Mammary epithelial cell (primary cell): Measurements from ENCODE around the gene ASIC3.

Experiments
- EZH2 ChIP-seq: IDR thresholded peaks from 2 replicates; pipeline ENCODE4 v1.6.1; 2012; ENCODE audit warnings: low read length, inconsistent platforms, borderline replicate concordance
- TF ChIP-seq, protein P1 (sequence below), 2 donors: IDR thresholded peaks in 1 of 2; conservative IDR thresholded peaks in 1 of 2; 2 replicates each; pipeline ENCODE4 v1.5.1; 2011 to 2012; ENCODE audit warnings: inconsistent platforms in 2 of 2, low read length in 2 of 2, mild to moderate bottlenecking in 2 of 2, control low read depth in 1 of 2, low read depth in 1 of 2; ENCODE audit not compliant: insufficient read depth in 1 of 2; ENCODE audit errors: extremely low read depth in 1 of 2

DNA sequence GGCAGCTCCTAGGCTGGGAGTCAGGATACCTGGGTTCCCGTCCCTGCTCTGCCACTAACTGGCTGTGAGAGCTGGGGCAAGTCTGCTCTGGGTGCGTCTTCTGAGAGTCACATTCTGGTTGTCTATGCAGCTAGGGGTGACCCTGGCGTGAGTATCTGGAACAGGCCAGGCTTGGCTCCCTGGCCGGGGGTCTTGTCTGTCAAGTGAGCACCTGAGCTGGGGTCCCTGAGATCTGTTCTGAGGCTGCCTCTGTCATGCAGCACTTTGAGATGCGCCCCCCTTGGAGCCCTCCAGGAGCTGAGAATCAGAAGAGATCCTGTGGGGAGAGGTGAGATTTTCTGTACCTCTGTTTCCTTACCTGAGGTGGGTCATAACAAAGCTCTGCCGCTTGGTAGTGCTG lies 45.4 kb downstream of the ASIC3 start:
- TF ChIP-seq, protein P1, sequence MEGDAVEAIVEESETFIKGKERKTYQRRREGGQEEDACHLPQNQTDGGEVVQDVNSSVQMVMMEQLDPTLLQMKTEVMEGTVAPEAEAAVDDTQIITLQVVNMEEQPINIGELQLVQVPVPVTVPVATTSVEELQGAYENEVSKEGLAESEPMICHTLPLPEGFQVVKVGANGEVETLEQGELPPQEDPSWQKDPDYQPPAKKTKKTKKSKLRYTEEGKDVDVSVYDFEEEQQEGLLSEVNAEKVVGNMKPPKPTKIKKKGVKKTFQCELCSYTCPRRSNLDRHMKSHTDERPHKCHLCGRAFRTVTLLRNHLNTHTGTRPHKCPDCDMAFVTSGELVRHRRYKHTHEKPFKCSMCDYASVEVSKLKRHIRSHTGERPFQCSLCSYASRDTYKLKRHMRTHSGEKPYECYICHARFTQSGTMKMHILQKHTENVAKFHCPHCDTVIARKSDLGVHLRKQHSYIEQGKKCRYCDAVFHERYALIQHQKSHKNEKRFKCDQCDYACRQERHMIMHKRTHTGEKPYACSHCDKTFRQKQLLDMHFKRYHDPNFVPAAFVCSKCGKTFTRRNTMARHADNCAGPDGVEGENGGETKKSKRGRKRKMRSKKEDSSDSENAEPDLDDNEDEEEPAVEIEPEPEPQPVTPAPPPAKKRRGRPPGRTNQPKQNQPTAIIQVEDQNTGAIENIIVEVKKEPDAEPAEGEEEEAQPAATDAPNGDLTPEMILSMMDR (conservative IDR thresholded peaks at IDR 0.05 in 1 of 2, IDR thresholded peaks at IDR 0.05 in 1 of 2; ENCODE audit: extremely low read depth in 1 of 2, insufficient read depth in 1 of 2, low read depth in 1 of 2, low read length in 2 of 2) = no peak
- TF ChIP-seq EZH2 = no peak
